Bronchial epithelial cell (primary cell): Measurements from ENCODE around the gene PTPRN2. TPM values are rescaled to one million over a fixed set of nuclear protein-coding genes. Genes with fewer than 3 reads are reported as not detected.
"Not testable (repeated sequence)": the region's sequence is repeated elsewhere in the genome, so short reads cannot be mapped to it uniquely, and the experiment has no call there.

Experiments
- DNase-seq: peaks from one replicate; pipeline ENCODE4 v3.0.0-alpha.2; 2010; ENCODE audit warnings: low read depth
- FAIRE-seq: peaks from 2 replicates; lab custom pipeline; 2011; peaks lifted over from hg19 to GRCh38; lab: Jason Lieb, UNC
- H3K27me3 ChIP-seq: 2 replicates; pipeline ENCODE4 v1.5.1; 2011; ENCODE audit warnings: low read length; ENCODE audit not compliant: control insufficient read depth, insufficient read depth
- H3K36me3 ChIP-seq: 2 replicates; pipeline ENCODE4 v1.5.1; 2011; ENCODE audit warnings: low read length; ENCODE audit not compliant: control insufficient read depth, insufficient read depth
- H3K4me3 ChIP-seq: 2 replicates; pipeline ENCODE4 v1.5.1; 2011; ENCODE audit warnings: mild to moderate bottlenecking, low read depth, low read length, control low read depth
- CTCF ChIP-seq: IDR thresholded peaks from 2 replicates; pipeline ENCODE4 v1.5.1; 2011; ENCODE audit warnings: mild to moderate bottlenecking, moderate library complexity, low read length, control low read depth, inconsistent platforms; ENCODE audit not compliant: insufficient read depth, severe bottlenecking
- total RNA-seq: library from RNA; depleted of rRNA; stranded (reverse); fragments of >200 nt; gene quantifications from 2 replicates; pipeline ENCODE4 v1.2.1, GENCODE V29; 2014

PTPRN2 gene
- total RNA-seq, 1 donor from 2014 or later = 1.1 TPM

- Histone ChIP-seq H3K4me3 (no peak overlapping the region), H3K36me3 (no peaks in the 10 kb centered on the region), H3K27me3 (no peaks in the 10 kb centered on the region)
- no peak for TF ChIP-seq CTCF
- DNase-seq (no peak), FAIRE-seq (no peak)
Observed at GRCh38 chr7:158309868-158310763, 277.5 kb downstream of the PTPRN2 start.

- FAIRE-seq = no peak
- no peak for TF ChIP-seq CTCF
- Histone ChIP-seq H3K27me3 (no peaks in the 10 kb centered on the region), H3K36me3 (no peaks in the 10 kb centered on the region), H3K4me3 (no peak overlapping the region)
- DNase-seq = no peak
Observed at GRCh38 chr7:158308001-158308400, 279.6 kb downstream of the PTPRN2 start.

- DNase-seq, H3K4me3 ChIP-seq, H3K27me3 ChIP-seq, H3K36me3 ChIP-seq: not testable (repeated sequence)
- peak; percentile 92 for FAIRE-seq
Observed at GRCh38 chr7:158304072-158304471, 283.6 kb downstream of the PTPRN2 start.

- DNase-seq = no peak
- Histone ChIP-seq H3K36me3 (no peaks in the 10 kb centered on the region), H3K4me3 (no peak overlapping the region), H3K27me3 (no peaks in the 10 kb centered on the region)
- no peak for TF ChIP-seq CTCF
- no peak for FAIRE-seq
Observed at GRCh38 chr7:158303121-158303520, 284.5 kb downstream of the PTPRN2 start.

GRCh38 chr7:158302274-158303070 lies 285.2 kb downstream of the PTPRN2 start:
- DNase-seq (peak; percentile 26), FAIRE-seq (no peak)
- no peaks in the 10 kb centered on the region for H3K27me3 ChIP-seq
- H3K36me3 ChIP-seq = no peaks in the 10 kb centered on the region
- H3K4me3 ChIP-seq = no peak overlapping the region
- TF ChIP-seq CTCF = no peak

- H3K27me3 ChIP-seq = no peaks in the 10 kb centered on the region
- FAIRE-seq (no peak), DNase-seq (peak; percentile 12)
- H3K4me3 ChIP-seq = no peak overlapping the region
- TF ChIP-seq CTCF = no peak
- H3K36me3 ChIP-seq = no peaks in the 10 kb centered on the region
Observed at GRCh38 chr7:158301207-158301606, 286.4 kb downstream of the PTPRN2 start.
